HCT116 (cell line): Measurements from ENCODE around the gene FN3KRP. TPM values are rescaled to one million over a fixed set of nuclear protein-coding genes. Genes with fewer than 3 reads are reported as not detected.

Source experiments
- ATAC-seq: fragments of 200-7000 bp; cut with Tn5 transposase; 2 replicates; pipeline ENCODE4 v1.9.1; 2020; ENCODE audit warnings: mild to moderate bottlenecking, moderate library complexity
- BruUV-seq: library from RNA; stranded (reverse); fragments of 400-500 nt; replicated peaks from 2 replicates; lab custom pipeline; 2021; lab: Mats Ljungman, UMichigan
- CTCF ChIA-PET: fragments of 300-600 bp; sonication (Branson Sonifier 250); formaldehyde crosslinking; loops from one replicate; lab custom pipeline; 2021; ENCODE audit warnings: antibody characterized with exemption; lab: Charles Lee
- POLR2A ChIA-PET: fragments of 300-600, 350-600 bp; sonication (Branson Sonifier 250); formaldehyde crosslinking; loops from one replicate; lab custom pipeline; 2021; ENCODE audit warnings: antibody characterized with exemption; lab: Charles Lee
- RAD21 ChIA-PET, 2 experiments: fragments of 300-600 bp; sonication (Branson Sonifier 250); formaldehyde crosslinking; loops; one replicate each; lab custom pipeline; 2023; ENCODE audit warnings: low total read pairs in 2 of 2; ENCODE audit not compliant: uncharacterized antibody in 2 of 2, unreplicated experiment in 2 of 2, low non-redundant PET in 1 of 2; lab: Charles Lee
- DNase-seq: peaks from one replicate; pipeline ENCODE4 v3.0.0-alpha.2; 2010; ENCODE audit warnings: low read depth, low spot score
- H2AFZ ChIP-seq: fragments of 200-600 bp; shearing (Covaris generic), sonication (generic); 2 replicates; pipeline ENCODE4 v1.6.1; 2017; ENCODE audit warnings: low read depth, mixed run types, mixed read lengths, antibody characterized with exemption, low read length; ENCODE audit not compliant: poor library complexity, severe bottlenecking
- H3K27ac ChIP-seq: 2 replicates; pipeline ENCODE4 v1.5.1; 2012; ENCODE audit warnings: low read depth, low read length
- H3K27me3 ChIP-seq: fragments of 200-600 bp; sonication (generic); 2 replicates; pipeline ENCODE4 v1.6.1; 2016; ENCODE audit warnings: mixed run types, low read length, mixed read lengths; ENCODE audit not compliant: insufficient read depth
- H3K36me3 ChIP-seq, 2 experiments: fragments of 200-500 bp in 1 of 2; fragments of 200-600 bp in 1 of 2; sonication (Bioruptor generic) in 1 of 2; sonication (generic) in 1 of 2; 2 replicates each; pipeline versions ENCODE4 v1.5.1 to v1.6.1; 2014 to 2016; ENCODE audit warnings: low read length in 2 of 2, inconsistent platforms in 1 of 2, mixed read lengths in 1 of 2, mixed run types in 1 of 2; ENCODE audit not compliant: insufficient read depth in 2 of 2, control insufficient read depth in 1 of 2
- H3K4me1 ChIP-seq, 2 experiments: fragments of 200-600 bp in 1 of 2; sonication (generic) in 1 of 2; 2 replicates each; pipeline versions ENCODE4 v1.5.1 to v1.6.1; 2012 to 2017; ENCODE audit warnings: low read length in 2 of 2, inconsistent platforms in 1 of 2, mild to moderate bottlenecking in 1 of 2, mixed read lengths in 1 of 2, mixed run types in 1 of 2, moderate library complexity in 1 of 2; ENCODE audit not compliant: insufficient read depth in 2 of 2, control insufficient read depth in 1 of 2
- H3K4me2 ChIP-seq: fragments of 200-600 bp; sonication (generic); 2 replicates; pipeline ENCODE4 v1.6.1; 2017; ENCODE audit warnings: mixed run types, low read length, mixed read lengths
- H3K4me3 ChIP-seq, 2 experiments: fragments of 200-600 bp in 1 of 2; sonication (generic) in 1 of 2; replicated peaks in 1 of 2; 2 replicates each; pipeline ENCODE4 v1.5.1; 2011 to 2016; ENCODE audit warnings: low read length in 2 of 2, control low read depth in 1 of 2, low read depth in 1 of 2, mild to moderate bottlenecking in 1 of 2, mixed read lengths in 1 of 2, mixed run types in 1 of 2
- H3K79me2 ChIP-seq: fragments of 200-600 bp; sonication (generic); 2 replicates; pipeline ENCODE4 v1.6.1; 2017; ENCODE audit warnings: mild to moderate bottlenecking, mixed run types, low read length, moderate library complexity, mixed read lengths; ENCODE audit not compliant: insufficient read depth
- H3K9ac ChIP-seq: fragments of 200-600 bp; sonication (generic); 2 replicates; pipeline ENCODE4 v1.6.1; 2016; ENCODE audit warnings: low read length, mixed read lengths
- H3K9me2 ChIP-seq: fragments of 200-600 bp; sonication (generic), shearing (Covaris generic); 2 replicates; pipeline ENCODE4 v1.6.1; 2017; ENCODE audit warnings: mixed run types, mild to moderate bottlenecking, moderate library complexity; ENCODE audit not compliant: insufficient read depth
- H3K9me3 ChIP-seq, 2 experiments: fragments of 200-500 bp in 1 of 2; fragments of 200-600 bp in 1 of 2; sonication (Bioruptor generic) in 1 of 2; sonication (generic) in 1 of 2; 2 replicates each; pipeline ENCODE4 v1.6.1; 2014 to 2017; ENCODE audit warnings: low read length in 2 of 2, mixed read lengths in 2 of 2, inconsistent platforms in 1 of 2, low read depth in 1 of 2, mild to moderate bottlenecking in 1 of 2, mixed run types in 1 of 2, moderate library complexity in 1 of 2; ENCODE audit not compliant: control insufficient read depth in 1 of 2, insufficient read depth in 1 of 2
- H4K20me1 ChIP-seq: fragments of 200-600 bp; sonication (generic), shearing (Covaris generic); 2 replicates; pipeline ENCODE4 v1.6.1; 2017; ENCODE audit warnings: mixed run types, mild to moderate bottlenecking, moderate library complexity; ENCODE audit not compliant: insufficient read depth
- CBX3 ChIP-seq: IDR thresholded peaks from 2 replicates; pipeline ENCODE4 v1.6.1; 2012; ENCODE audit warnings: low read depth
- EGR1 ChIP-seq: IDR thresholded peaks from 2 replicates; pipeline ENCODE4 v1.6.1; 2012; ENCODE audit warnings: low read depth
- SP1 ChIP-seq: IDR thresholded peaks from 2 replicates; pipeline ENCODE4 v1.6.1; 2012; ENCODE audit warnings: low read depth
- ZFX ChIP-seq: fragments of 450-650 bp; IDR thresholded peaks from 2 replicates; pipeline ENCODE4 v1.6.1; 2017
- intact Hi-C: fragments of 100-400 bp; cut with micrococcal nuclease; formaldehyde crosslinking; loops from 2 replicates; pipeline ENCODE4 v1.10.0; 2022
- total RNA-seq: library from RNA; stranded (reverse); gene quantifications from one replicate; pipeline ENCODE4 v1.2.1, GENCODE V29; 2021; ENCODE audit not compliant: unreplicated experiment

FN3KRP gene
- total RNA-seq, 1 experiment from 2014 or later, result 35.2 TPM

- H3K36me3 ChIP-seq, result no peaks in the 10 kb centered on the region
- H3K9me3 ChIP-seq, result peaks cover 16 to 24% of the 10 kb centered on the region in 2 experiments; a peak in 3 of 4 replicates
- no peaks in the 10 kb centered on the region for H3K9me2 ChIP-seq
- no peaks in the 10 kb centered on the region for H3K79me2 ChIP-seq
- no peak overlapping the region for H3K27ac ChIP-seq
- intact Hi-C loops, result no loop called here
- H3K27me3 ChIP-seq, result no peaks in the 10 kb centered on the region
- no TSS peak for BruUV-seq
- H3K4me3 ChIP-seq, result no peak overlapping the region
- no peak overlapping the region for H2AFZ ChIP-seq
- no peak overlapping the region for H3K4me2 ChIP-seq
- TF ChIP-seq ZFX, result no peak
- no peak for TF ChIP-seq SP1
- no peak for TF ChIP-seq EGR1
- no peak overlapping the region for H3K9ac ChIP-seq
- ChIA-PET POLR2A (no interaction called here), RAD21 (no interaction called here), CTCF (no interaction called here)
- no peaks in the 10 kb centered on the region for H4K20me1 ChIP-seq
- DNase-seq (no peak), ATAC-seq (no peak)
- peaks cover 0 to 5% of the 10 kb centered on the region in 2 experiments; a peak in 1 of 4 replicates for H3K4me1 ChIP-seq
These were observed 25.6 kb upstream of the FN3KRP start for GRCh38 chr17:82690786-82691489.

- Histone ChIP-seq H3K9ac (no peak overlapping the region), H3K4me2 (no peak overlapping the region), H3K27ac (no peak overlapping the region), H3K27me3 (no peaks in the 10 kb centered on the region), H2AFZ (no peak overlapping the region), H4K20me1 (no peaks in the 10 kb centered on the region), H3K9me2 (no peaks in the 10 kb centered on the region), H3K79me2 (no peaks in the 10 kb centered on the region), H3K4me3 (no peak overlapping the region), H3K9me3 (peaks cover 16 to 24% of the 10 kb centered on the region in 2 experiments; a peak in 3 of 4 replicates), H3K4me1 (peaks cover 0 to 5% of the 10 kb centered on the region in 2 experiments; a peak in 1 of 4 replicates), H3K36me3 (no peaks in the 10 kb centered on the region)
- no peak for ATAC-seq
- TF ChIP-seq CBX3, result no peak
- ChIA-PET POLR2A (no interaction called here), CTCF (no interaction called here), RAD21 (no interaction called here)
- intact Hi-C loops, result no loop called here
- no peak for DNase-seq
- BruUV-seq, result no TSS peak
These were observed 24.8 kb upstream of the FN3KRP start for GRCh38 chr17:82691714-82692113.
